Measurements from ENCODE around the gene WWC2. TPM values are rescaled to one million over a fixed set of nuclear protein-coding genes. Genes with fewer than 3 reads are reported as not detected.

Gene WWC2
- total RNA-seq, 4 donors from 2014 or later: 11.2 to 14.7 (median 12.4) TPM

DNA sequence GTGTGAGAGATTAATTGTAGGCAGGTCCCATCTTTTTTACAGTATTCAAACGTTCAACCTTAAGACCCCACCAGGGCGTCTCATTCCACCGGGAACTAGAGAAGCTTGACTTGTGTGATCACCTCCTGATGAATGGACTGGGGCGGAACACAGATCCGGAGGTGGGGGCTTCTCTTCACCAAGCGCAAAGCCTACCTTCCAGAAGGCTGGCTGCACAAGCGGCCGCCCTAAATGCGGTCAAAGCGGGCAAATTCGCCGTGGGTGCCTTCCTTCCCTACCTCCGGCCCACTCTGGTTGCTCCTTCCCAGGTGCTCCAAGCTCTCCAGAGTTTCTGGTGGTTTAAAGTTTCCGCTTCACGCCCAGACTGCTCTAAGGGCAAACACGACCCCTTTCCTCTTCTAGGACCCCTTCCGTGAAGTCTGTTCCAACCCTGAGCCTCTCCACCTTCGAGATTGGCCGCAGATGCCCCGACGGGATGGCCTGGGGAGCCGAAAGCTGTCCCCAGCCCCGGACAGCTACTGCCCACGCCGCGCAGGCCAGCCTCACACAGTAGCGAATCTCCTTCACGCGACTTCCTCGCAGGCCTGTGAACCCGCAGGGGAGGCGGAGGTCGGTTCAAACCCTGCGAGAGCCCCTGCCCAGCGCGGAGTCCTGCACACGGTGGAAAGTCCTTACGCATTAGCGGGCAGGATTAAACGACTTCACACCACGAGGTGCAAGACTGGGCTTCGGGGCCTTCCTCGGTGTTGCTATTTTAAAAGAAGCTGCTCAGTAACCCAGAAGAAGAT is 1.6 kb upstream of the WWC2 start:
- TF ChIP-seq, protein P1, sequence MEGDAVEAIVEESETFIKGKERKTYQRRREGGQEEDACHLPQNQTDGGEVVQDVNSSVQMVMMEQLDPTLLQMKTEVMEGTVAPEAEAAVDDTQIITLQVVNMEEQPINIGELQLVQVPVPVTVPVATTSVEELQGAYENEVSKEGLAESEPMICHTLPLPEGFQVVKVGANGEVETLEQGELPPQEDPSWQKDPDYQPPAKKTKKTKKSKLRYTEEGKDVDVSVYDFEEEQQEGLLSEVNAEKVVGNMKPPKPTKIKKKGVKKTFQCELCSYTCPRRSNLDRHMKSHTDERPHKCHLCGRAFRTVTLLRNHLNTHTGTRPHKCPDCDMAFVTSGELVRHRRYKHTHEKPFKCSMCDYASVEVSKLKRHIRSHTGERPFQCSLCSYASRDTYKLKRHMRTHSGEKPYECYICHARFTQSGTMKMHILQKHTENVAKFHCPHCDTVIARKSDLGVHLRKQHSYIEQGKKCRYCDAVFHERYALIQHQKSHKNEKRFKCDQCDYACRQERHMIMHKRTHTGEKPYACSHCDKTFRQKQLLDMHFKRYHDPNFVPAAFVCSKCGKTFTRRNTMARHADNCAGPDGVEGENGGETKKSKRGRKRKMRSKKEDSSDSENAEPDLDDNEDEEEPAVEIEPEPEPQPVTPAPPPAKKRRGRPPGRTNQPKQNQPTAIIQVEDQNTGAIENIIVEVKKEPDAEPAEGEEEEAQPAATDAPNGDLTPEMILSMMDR (IDR thresholded peaks at IDR 0.05): no peak
- TF ChIP-seq POLR2A (IDR thresholded peaks at IDR 0.05): no peak
- 55 to 66% methylated on average over 43 of the region's 43 CpGs for WGBS, 2 donors
- H3K4me3 ChIP-seq (ENCODE audit: low read depth, poor library complexity, severe bottlenecking): peak overlapping the region; percentile 88
- DNase-seq (ENCODE audit: low spot score in 2 of 2): peak in 1 of 2 donors; percentile 86
- intact Hi-C loops (cut with DNase I; ENCODE audit: low total_unique reads): no loop called here

DNA sequence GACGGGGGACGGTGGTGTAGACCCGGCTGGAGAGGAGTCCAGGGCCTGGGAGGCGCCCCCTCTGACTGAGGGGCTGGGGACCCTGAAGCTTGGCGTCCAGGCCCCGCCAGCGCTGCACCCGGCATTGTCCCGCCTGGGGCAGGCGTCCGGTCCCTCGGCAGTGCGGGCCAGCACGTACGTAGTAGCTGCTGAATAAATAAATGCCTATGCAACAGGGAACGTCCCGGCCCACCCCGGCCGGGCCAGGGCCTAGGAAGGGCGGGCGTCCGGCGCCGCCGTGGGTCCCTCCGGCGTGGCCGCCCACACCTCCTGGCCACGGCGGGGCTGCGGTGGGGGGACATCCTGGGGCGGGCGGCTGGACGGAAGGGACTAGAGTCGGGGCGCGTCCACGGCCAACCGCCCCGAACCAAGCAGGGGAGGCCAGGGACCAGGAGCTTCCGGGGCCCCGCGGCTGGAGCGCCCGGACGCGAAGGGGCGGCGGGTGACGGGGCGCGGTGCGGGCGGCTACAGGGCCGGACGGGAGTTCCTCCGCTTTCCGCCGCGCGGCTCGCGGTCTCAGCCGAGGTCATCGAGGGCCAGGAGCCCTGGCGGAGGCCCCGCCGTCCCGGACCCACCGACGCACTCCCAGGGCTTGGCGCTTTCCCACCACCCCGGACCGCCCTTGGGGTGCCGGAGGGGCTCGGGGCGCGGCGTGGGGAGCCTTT is 886 bp upstream of the WWC2 start:
- intact Hi-C loops (cut with DNase I; ENCODE audit: low total_unique reads): no loop called here
- TF ChIP-seq, protein P1 (IDR thresholded peaks at IDR 0.05): no peak
- no peak for TF ChIP-seq POLR2A (IDR thresholded peaks at IDR 0.05)
- WGBS, 2 donors: 0 to 1% methylated on average over 17 to 52 of the region's 79 CpGs
- DNase-seq (ENCODE audit: low spot score in 2 of 2): peak; percentile 20 to 93
- peak overlapping the region; percentile 88 for H3K4me3 ChIP-seq (ENCODE audit: low read depth, poor library complexity, severe bottlenecking)

DNA sequence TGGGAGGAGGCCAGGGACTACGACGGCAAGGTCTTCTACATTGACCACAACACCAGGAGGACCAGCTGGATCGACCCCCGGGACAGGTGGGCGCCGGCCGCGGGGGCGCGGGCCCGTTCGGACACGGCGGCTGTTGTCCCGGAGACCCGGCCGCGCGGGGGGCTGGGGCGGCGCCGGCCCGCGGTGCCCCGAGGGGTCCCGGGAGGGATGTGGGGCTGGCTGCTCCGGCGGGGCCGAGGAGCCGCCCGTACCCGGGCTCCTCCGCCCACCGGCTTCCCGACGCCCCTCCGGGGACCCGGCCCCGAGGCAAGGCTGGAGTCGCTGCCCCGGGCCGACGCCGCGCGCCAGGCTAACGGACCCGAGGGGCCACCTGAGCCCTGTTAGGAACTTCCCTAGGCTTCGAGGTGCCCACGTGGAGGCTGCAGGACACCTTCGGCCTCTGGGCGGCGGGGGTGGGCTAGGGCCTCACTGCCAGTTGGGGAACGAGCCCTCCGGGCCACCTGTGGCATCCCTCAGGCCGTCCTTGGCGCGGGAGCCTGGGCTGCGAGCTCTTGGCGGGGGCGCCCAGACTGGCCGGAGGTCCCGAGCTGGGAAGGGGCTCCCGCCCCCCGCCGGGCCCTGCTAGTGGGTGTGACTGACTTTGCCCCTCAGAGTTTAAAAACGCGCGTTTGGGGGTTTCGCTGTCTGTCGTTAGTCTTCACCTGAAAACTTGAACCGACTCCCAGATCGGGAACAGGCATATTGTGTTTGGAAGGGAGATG is 660 bp downstream of the WWC2 start:
- DNase-seq (ENCODE audit: low spot score in 2 of 2): peak; percentile 19 to 88
- 0 to 3% methylated on average over 18 to 48 of the region's 73 CpGs for WGBS, 2 donors

DNA sequence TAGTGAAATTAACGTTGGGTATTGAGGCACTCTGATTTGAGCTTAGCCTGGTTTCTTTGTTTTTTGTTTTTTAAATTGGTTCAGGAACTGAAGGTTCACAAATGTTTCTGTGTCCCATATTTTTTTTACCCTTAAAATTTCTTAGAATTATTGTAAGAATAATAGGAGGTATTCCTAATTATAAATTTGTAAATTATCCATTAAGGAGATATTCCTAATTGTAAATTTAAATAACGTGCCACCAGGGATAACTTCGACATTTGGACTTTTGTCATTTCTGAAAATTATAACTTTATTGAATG is 1.2 kb downstream of the WWC2 start:
- intact Hi-C loops (cut with DNase I; ENCODE audit: low total_unique reads): no loop called here
- 23 to 24% methylated on average over 3 of the region's 3 CpGs for WGBS, 2 donors
- no peak for DNase-seq (ENCODE audit: low spot score in 2 of 2)

More for the DNA sequence above, 660 bp downstream of the WWC2 start:
- TF ChIP-seq POLR2A (IDR thresholded peaks at IDR 0.05): no peak
- TF ChIP-seq, protein P1 (IDR thresholded peaks at IDR 0.05): no peak
- intact Hi-C loops (cut with DNase I; ENCODE audit: low total_unique reads): no loop called here
- peak overlapping the region; percentile 88 for H3K4me3 ChIP-seq (ENCODE audit: low read depth, poor library complexity, severe bottlenecking)

DNA sequence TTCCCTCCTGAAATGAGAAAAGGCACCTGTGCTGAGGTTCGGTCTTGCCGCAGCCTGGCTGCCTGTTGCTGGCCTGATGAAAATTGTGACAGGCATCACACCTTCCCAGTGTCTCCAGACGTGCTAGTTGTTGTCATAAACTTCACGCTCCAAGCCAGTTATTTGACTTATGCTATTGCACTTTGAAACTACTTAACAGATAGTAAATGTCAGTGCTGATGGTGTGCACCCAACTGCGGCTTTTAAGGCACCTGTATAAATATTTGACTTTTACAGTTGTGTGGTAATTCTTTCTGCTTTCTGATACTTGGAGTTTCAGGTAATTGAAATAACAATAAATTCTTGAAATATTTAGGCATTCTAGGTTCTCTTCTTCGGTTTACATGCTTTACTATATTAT is 1.8 kb downstream of the WWC2 start:
- 35 to 39% methylated on average over 6 of the region's 6 CpGs for WGBS, 2 donors
- intact Hi-C loops (cut with DNase I; ENCODE audit: low total_unique reads): no loop called here
- no peak for DNase-seq (ENCODE audit: low spot score in 2 of 2)
- TF ChIP-seq, protein P1 (IDR thresholded peaks at IDR 0.05): no peak
- TF ChIP-seq POLR2A (IDR thresholded peaks at IDR 0.05): no peak
- H3K4me3 ChIP-seq (ENCODE audit: low read depth, poor library complexity, severe bottlenecking): no peak overlapping the region

More for the DNA sequence above, 1.2 kb downstream of the WWC2 start:
- TF ChIP-seq, protein P1 (IDR thresholded peaks at IDR 0.05): no peak
- no peak for TF ChIP-seq POLR2A (IDR thresholded peaks at IDR 0.05)
- no peak overlapping the region for H3K4me3 ChIP-seq (ENCODE audit: low read depth, poor library complexity, severe bottlenecking)
